ENCODE results near the gene ZFP64. TPM values are rescaled to one million over a fixed set of nuclear protein-coding genes. Genes with fewer than 3 reads are reported as not detected.
A peak's percentile ranks its signal among the peaks of the same experiment; 100 is the strongest.

Gene ZFP64
- total RNA-seq, 3 donors from 2014 or later: 15.0 to 23.5 (median 15.3) TPM

- no peaks in the 10 kb centered on the region for H3K4me1 ChIP-seq (ENCODE audit: low read depth)
- no peak for TF ChIP-seq CTCF (IDR thresholded peaks at IDR 0.05)
- intact Hi-C loops (cut with DNase I, micrococcal nuclease): no loop called here
- no peaks in the 10 kb centered on the region for H3K36me3 ChIP-seq (ENCODE audit: low read depth)
- ATAC-seq: peak; percentile 62
- H3K9me3 ChIP-seq: peaks cover 23% of the 10 kb centered on the region
- H3K4me3 ChIP-seq: no peak overlapping the region
- peak in 1 of 3 donors; percentile 19 for DNase-seq
Measured at GRCh38 chr20:52219441-52219840, 27.9 kb upstream of the ZFP64 start.

- DNase-seq (no peak), ATAC-seq (no peak)
Measured at GRCh38 chr20:52217689-52218395, 26.3 kb upstream of the ZFP64 start.

GRCh38 chr20:52213995-52214394, 22.4 kb upstream of the ZFP64 start:
- intact Hi-C loops (cut with DNase I, micrococcal nuclease): no loop called here
- H3K9me3 ChIP-seq: peaks cover 3% of the 10 kb centered on the region
- H3K36me3 ChIP-seq (ENCODE audit: low read depth): no peaks in the 10 kb centered on the region
- ATAC-seq (no peak), DNase-seq (no peak)
- TF ChIP-seq CTCF (IDR thresholded peaks at IDR 0.05): no peak
- H3K4me1 ChIP-seq (ENCODE audit: low read depth): no peaks in the 10 kb centered on the region
- H3K4me3 ChIP-seq: no peak overlapping the region

More at GRCh38 chr20:52217689-52218395, 26.3 kb upstream of the ZFP64 start:
- intact Hi-C loops (cut with DNase I, micrococcal nuclease): no loop called here
- H3K4me1 ChIP-seq (ENCODE audit: low read depth): no peaks in the 10 kb centered on the region
- no peaks in the 10 kb centered on the region for H3K36me3 ChIP-seq (ENCODE audit: low read depth)
- no peak overlapping the region for H3K4me3 ChIP-seq
- H3K9me3 ChIP-seq: peaks cover 23% of the 10 kb centered on the region
- TF ChIP-seq CTCF (IDR thresholded peaks at IDR 0.05): no peak

GRCh38 chr20:52212943-52213342, 21.4 kb upstream of the ZFP64 start:
- Histone ChIP-seq H3K4me1 (ENCODE audit: low read depth) (no peaks in the 10 kb centered on the region), H3K9me3 (peaks cover 3% of the 10 kb centered on the region), H3K4me3 (no peak overlapping the region), H3K36me3 (ENCODE audit: low read depth) (no peaks in the 10 kb centered on the region)
- intact Hi-C loops (cut with DNase I, micrococcal nuclease): no loop called here
- DNase-seq (no peak), ATAC-seq (no peak)
- TF ChIP-seq CTCF (IDR thresholded peaks at IDR 0.05): no peak

- Histone ChIP-seq H3K36me3 (ENCODE audit: low read depth) (no peaks in the 10 kb centered on the region), H3K9me3 (no peaks in the 10 kb centered on the region), H3K4me3 (no peak overlapping the region), H3K4me1 (ENCODE audit: low read depth) (no peaks in the 10 kb centered on the region)
- no peak for ATAC-seq
- TF ChIP-seq CTCF (IDR thresholded peaks at IDR 0.05): no peak
- intact Hi-C loops (cut with DNase I, micrococcal nuclease): no loop called here
- DNase-seq: no peak
Measured at GRCh38 chr20:52210037-52210990, 18.7 kb upstream of the ZFP64 start.

Data from mucosa of descending colon (tissue), 3 donors.